Hepatocyte (in vitro differentiated cells): ENCODE results near the gene IFNA4. TPM values are rescaled to one million over a fixed set of nuclear protein-coding genes. Genes with fewer than 3 reads are reported as not detected.
A peak's percentile ranks its signal among the peaks of the same experiment; 100 is the strongest.

Source experiments
- DNase-seq: peaks from one replicate; pipeline ENCODE4 v3.0.0-alpha.2; 2016; ENCODE audit warnings: low spot score
- H2AFZ ChIP-seq: fragments of 200-600 bp; sonication (generic); 2 replicates; pipeline ENCODE4 v1.6.0; 2016; ENCODE audit warnings: antibody characterized with exemption, mild to moderate bottlenecking
- H3K27ac ChIP-seq: fragments of 200-600 bp; sonication (generic); 2 replicates; pipeline ENCODE4 v1.5.1; 2016; ENCODE audit warnings: mild to moderate bottlenecking
- H3K27me3 ChIP-seq: fragments of 200-600 bp; sonication (generic); 2 replicates; pipeline ENCODE4 v1.6.1; 2016
- H3K36me3 ChIP-seq: fragments of 200-600 bp; sonication (generic); replicated peaks from 2 replicates; pipeline ENCODE4 v1.5.1; 2016; ENCODE audit warnings: low read depth; ENCODE audit not compliant: insufficient read depth
- H3K4me1 ChIP-seq: fragments of 200-600 bp; sonication (generic); 2 replicates; pipeline ENCODE4 v1.5.1; 2016; ENCODE audit warnings: mild to moderate bottlenecking, moderate library complexity; ENCODE audit not compliant: insufficient read depth
- H3K4me2 ChIP-seq: fragments of 200-600 bp; sonication (generic); 2 replicates; pipeline ENCODE4 v1.6.0; 2016
- H3K4me3 ChIP-seq: fragments of 200-600 bp; sonication (generic); 2 replicates; pipeline ENCODE4 v1.5.1; 2016; ENCODE audit warnings: mild to moderate bottlenecking
- H3K79me2 ChIP-seq: fragments of 200-600 bp; sonication (generic); 2 replicates; pipeline ENCODE4 v1.6.0; 2017; ENCODE audit warnings: mild to moderate bottlenecking
- H3K9me2 ChIP-seq: fragments of 200-600 bp; sonication (generic); replicated peaks from 2 replicates; pipeline ENCODE4 v1.6.0; 2017; ENCODE audit warnings: mild to moderate bottlenecking; ENCODE audit not compliant: insufficient read depth
- H3K9me3 ChIP-seq: fragments of 200-600 bp; sonication (generic); 2 replicates; pipeline ENCODE4 v1.5.1; 2016; ENCODE audit warnings: low read depth, mild to moderate bottlenecking
- H4K20me1 ChIP-seq: fragments of 200-600 bp; sonication (generic); 2 replicates; pipeline ENCODE4 v1.6.0; 2016; ENCODE audit warnings: mild to moderate bottlenecking; ENCODE audit not compliant: insufficient read depth, poor library complexity, severe bottlenecking
- CTCF ChIP-seq: fragments of 200-600 bp; sonication (generic); IDR thresholded peaks from 2 replicates; pipeline ENCODE4 v1.5.1; 2016; ENCODE audit warnings: antibody characterized with exemption, mild to moderate bottlenecking; ENCODE audit not compliant: poor library complexity
- EZH2 ChIP-seq: fragments of 200-600 bp; sonication (generic); IDR thresholded peaks from 2 replicates; pipeline ENCODE4 v1.6.1; 2016; ENCODE audit warnings: antibody characterized with exemption, mild to moderate bottlenecking, borderline replicate concordance
- EZH2phosphoT487 ChIP-seq: fragments of 200-600 bp; sonication (generic); IDR thresholded peaks from one replicate; pipeline ENCODE4 v1.6.1; 2018; ENCODE audit warnings: antibody characterized with exemption, mild to moderate bottlenecking, low read depth, moderate library complexity; ENCODE audit not compliant: unreplicated experiment, severe bottlenecking
- WGBS: methylation state at CpG from one replicate; pipeline ENCODE4 v1.1.6; 2016; ENCODE audit warnings: low lambda C conversion rate; ENCODE audit errors: missing lambda C conversion rate; 5-methylcytosine and 5-hydroxymethylcytosine counted together
- polyA plus RNA-seq: library from polyadenylated mRNA; unstranded; fragments of >200 nt; fragmentation: Nextera tagmentation; extraction: Ambion mirVana; gene quantifications from 2 replicates; pipeline ENCODE4 v1.2.1, GENCODE V29; 2016
- total RNA-seq: library from RNA; depleted of rRNA; stranded (reverse); fragments of >200 nt; gene quantifications from 2 replicates; pipeline ENCODE4 v1.2.3, GENCODE V29; 2014

IFNA4 gene
- total and polyA plus RNA-seq, 2 experiments from 2014 or later, result not detected

DNA sequence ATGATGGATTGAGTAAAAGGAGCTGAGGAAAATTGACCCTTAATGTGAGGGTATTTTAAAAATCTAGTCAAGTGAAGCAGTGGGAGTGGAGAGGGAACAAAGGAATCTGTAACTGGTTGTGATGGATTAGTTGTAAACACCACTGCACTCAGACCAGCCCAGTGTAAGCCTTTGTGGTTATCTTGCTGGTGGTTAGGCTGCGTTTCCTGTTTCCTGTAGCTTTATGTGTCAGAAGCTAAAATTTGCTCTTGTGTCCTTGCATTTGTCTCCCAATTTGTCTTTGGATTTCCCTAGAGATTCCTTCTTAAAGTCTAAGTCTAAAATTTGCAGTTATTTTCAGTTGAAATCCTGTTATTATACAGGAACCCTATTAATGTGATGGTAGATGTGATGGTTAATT, 27.2 kb downstream of the IFNA4 start:
- Histone ChIP-seq H3K9me2 (no peaks in the 10 kb centered on the region), H3K79me2 (no peaks in the 10 kb centered on the region), H3K36me3 (no peaks in the 10 kb centered on the region), H2AFZ (no peak overlapping the region), H3K4me3 (no peak overlapping the region), H4K20me1 (no peaks in the 10 kb centered on the region), H3K4me2 (no peak overlapping the region), H3K27ac (no peak overlapping the region), H3K27me3 (no peaks in the 10 kb centered on the region), H3K4me1 (no peaks in the 10 kb centered on the region), H3K9me3 (no peaks in the 10 kb centered on the region)
- TF ChIP-seq EZH2phosphoT487 (no peak), EZH2 (no peak), CTCF (no peak)
- WGBS, result 29% methylated on average over 1 of the region's 1 CpG
- no peak for DNase-seq

DNA sequence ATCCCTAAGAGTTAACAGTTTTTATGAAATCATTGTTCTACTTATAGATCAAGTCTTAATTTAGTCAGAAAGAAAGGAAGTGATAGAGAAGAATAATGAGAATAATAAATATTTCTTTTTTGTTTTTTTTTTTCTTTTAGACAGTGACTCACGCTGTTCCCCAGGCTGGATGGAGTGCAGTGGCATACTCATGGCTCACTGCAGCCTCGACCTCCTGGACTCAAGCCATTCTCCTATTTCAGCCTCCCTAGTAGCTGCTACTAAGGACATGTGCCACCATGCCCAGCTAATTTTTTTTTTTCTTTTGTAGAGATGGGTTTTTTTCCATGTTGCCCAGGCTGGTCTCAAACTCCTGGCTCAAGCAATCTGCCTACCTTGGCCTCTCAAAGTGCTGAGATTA, 31.9 kb downstream of the IFNA4 start:
- H3K9me3 ChIP-seq, result no peaks in the 10 kb centered on the region
- no peaks in the 10 kb centered on the region for H3K79me2 ChIP-seq
- H3K36me3 ChIP-seq, result no peaks in the 10 kb centered on the region
- TF ChIP-seq CTCF (no peak), EZH2 (no peak), EZH2phosphoT487 (no peak)
- no peaks in the 10 kb centered on the region for H3K9me2 ChIP-seq
- H3K4me1 ChIP-seq, result no peaks in the 10 kb centered on the region
- no peak for DNase-seq
- no peaks in the 10 kb centered on the region for H4K20me1 ChIP-seq
- no peak overlapping the region for H3K4me3 ChIP-seq
- no peak overlapping the region for H3K4me2 ChIP-seq
- WGBS, result 84% methylated on average over 2 of the region's 2 CpGs
- H3K27me3 ChIP-seq, result no peaks in the 10 kb centered on the region
- no peak overlapping the region for H2AFZ ChIP-seq
- H3K27ac ChIP-seq, result no peak overlapping the region

GRCh38 chr9:21154018-21154608, 33.3 kb downstream of the IFNA4 start:
- Histone ChIP-seq H3K4me2 (no peak overlapping the region), H3K27ac (no peak overlapping the region), H3K9me2 (no peaks in the 10 kb centered on the region), H3K36me3 (no peaks in the 10 kb centered on the region), H3K79me2 (no peaks in the 10 kb centered on the region), H3K4me1 (no peaks in the 10 kb centered on the region), H3K9me3 (no peaks in the 10 kb centered on the region), H3K27me3 (no peaks in the 10 kb centered on the region), H2AFZ (peak overlapping the region; percentile 25), H3K4me3 (no peak overlapping the region), H4K20me1 (no peaks in the 10 kb centered on the region)
- TF ChIP-seq CTCF, result peak; percentile 14
- TF ChIP-seq EZH2phosphoT487, result no peak
- TF ChIP-seq EZH2, result no peak
- 13% methylated on average over 3 of the region's 3 CpGs for WGBS
- peak; percentile 13 for DNase-seq
